Central memory CD8-positive, alpha-beta T cell (primary cell): Measurements from ENCODE around the gene SND1.

Source experiments
- ATAC-seq: fragments of 150-1000 bp; cut with Tn5 transposase; replicated peaks from 2 replicates; pipeline ENCODE4 v1.10.0; 2022; ENCODE audit warnings: mild to moderate bottlenecking, moderate FRiP score, moderate number of reproducible peaks; ENCODE audit not compliant: poor library complexity, severe bottlenecking; ENCODE audit errors: extremely low read depth
- DNase-seq, 2 donors: peaks; one replicate each; pipeline ENCODE4 v3.0.0; 2021; ENCODE audit warnings: low spot score in 2 of 2
- H3K27ac Mint-ChIP-seq: one replicate; pipeline ENCODE4 v1.8.0; 2022; ENCODE audit warnings: low read depth, mild to moderate bottlenecking, moderate library complexity, mixed read lengths
- H3K27me3 Mint-ChIP-seq: one replicate; pipeline ENCODE4 v1.8.0; 2022; ENCODE audit warnings: mixed read lengths
- H3K36me3 Mint-ChIP-seq: one replicate; pipeline ENCODE4 v1.8.0; 2022; ENCODE audit warnings: mild to moderate bottlenecking, moderate library complexity, mixed read lengths; ENCODE audit not compliant: insufficient read depth
- H3K4me1 Mint-ChIP-seq: one replicate; pipeline ENCODE4 v1.8.0; 2022; ENCODE audit warnings: mixed read lengths
- H3K4me3 Mint-ChIP-seq: one replicate; pipeline ENCODE4 v1.8.0; 2022; ENCODE audit warnings: mild to moderate bottlenecking, moderate library complexity, mixed read lengths
- H3K9me3 Mint-ChIP-seq: one replicate; pipeline ENCODE4 v1.8.0; 2022; ENCODE audit warnings: mixed read lengths

SND1 gene

GRCh38 chr7:127850195-127850594 lies 198.2 kb downstream of the SND1 start:
- H3K27me3 Mint-ChIP-seq: no peaks in the 10 kb centered on the region
- H3K4me3 Mint-ChIP-seq: no peak overlapping the region
- H3K9me3 Mint-ChIP-seq: no peaks in the 10 kb centered on the region
- no peak for ATAC-seq
- peaks cover 6% of the 10 kb centered on the region for H3K4me1 Mint-ChIP-seq
- H3K36me3 Mint-ChIP-seq: peaks cover 19% of the 10 kb centered on the region
- no peak for DNase-seq
- no peak overlapping the region for H3K27ac Mint-ChIP-seq

DNA sequence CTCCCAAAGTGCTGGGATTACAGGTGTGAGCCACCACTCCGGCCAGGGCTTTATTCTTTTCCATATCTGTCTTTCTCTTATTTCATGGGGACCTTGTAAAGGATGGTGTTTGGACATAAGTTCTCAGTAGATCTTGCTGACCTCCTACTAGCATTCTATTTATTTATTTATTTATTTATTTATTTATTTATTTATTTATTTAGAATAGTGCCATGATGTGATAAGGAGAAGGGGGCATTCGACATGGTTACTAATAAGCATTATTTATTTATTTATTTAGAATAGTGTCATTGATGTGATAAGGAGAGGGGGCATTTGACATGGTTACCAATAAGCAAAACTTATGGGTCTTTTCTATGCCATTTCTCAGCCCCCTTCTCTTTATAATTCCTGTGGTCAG lies 202.4 kb downstream of the SND1 start:
- no peak overlapping the region for H3K4me3 Mint-ChIP-seq
- peaks cover 22% of the 10 kb centered on the region for H3K36me3 Mint-ChIP-seq
- ATAC-seq (no peak), DNase-seq (no peak)
- H3K27ac Mint-ChIP-seq: no peak overlapping the region
- no peaks in the 10 kb centered on the region for H3K9me3 Mint-ChIP-seq
- peaks cover 38% of the 10 kb centered on the region for H3K4me1 Mint-ChIP-seq
- H3K27me3 Mint-ChIP-seq: peaks cover 13% of the 10 kb centered on the region

GRCh38 chr7:127857464-127857841 lies 205.5 kb downstream of the SND1 start:
- H3K27me3 Mint-ChIP-seq: peaks cover 20% of the 10 kb centered on the region
- H3K36me3 Mint-ChIP-seq: peaks cover 10% of the 10 kb centered on the region
- peaks cover 49% of the 10 kb centered on the region for H3K4me1 Mint-ChIP-seq
- no peak for DNase-seq
- no peak for ATAC-seq
- H3K27ac Mint-ChIP-seq: peak overlapping the region; percentile 62
- H3K9me3 Mint-ChIP-seq: no peaks in the 10 kb centered on the region
- H3K4me3 Mint-ChIP-seq: no peak overlapping the region

- Mint-ChIP-seq H3K4me3 (no peak overlapping the region), H3K4me1 (peaks cover 49% of the 10 kb centered on the region), H3K9me3 (no peaks in the 10 kb centered on the region), H3K36me3 (peaks cover 10% of the 10 kb centered on the region), H3K27me3 (peaks cover 20% of the 10 kb centered on the region), H3K27ac (peak overlapping the region; percentile 62)
- DNase-seq (no peak), ATAC-seq (no peak)
Observed at GRCh38 chr7:127858091-127858914, 206.3 kb downstream of the SND1 start.

DNA sequence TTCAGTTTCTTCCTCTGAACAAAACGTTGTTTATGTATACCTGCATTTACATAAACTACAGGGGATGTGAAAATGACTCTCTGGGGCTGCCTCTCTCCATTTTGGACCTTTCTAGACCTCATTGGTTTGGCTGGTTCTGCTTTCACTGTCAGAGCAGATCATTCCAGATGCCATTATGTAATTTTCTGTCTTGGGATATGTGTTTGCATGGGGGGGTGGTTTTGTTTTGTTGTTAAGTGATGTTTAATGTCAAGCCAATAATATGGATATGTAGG lies 206.9 kb downstream of the SND1 start:
- peaks cover 20% of the 10 kb centered on the region for H3K27me3 Mint-ChIP-seq
- H3K4me3 Mint-ChIP-seq: no peak overlapping the region
- ATAC-seq: no peak
- no peaks in the 10 kb centered on the region for H3K9me3 Mint-ChIP-seq
- peaks cover 47% of the 10 kb centered on the region for H3K4me1 Mint-ChIP-seq
- no peak for DNase-seq
- H3K27ac Mint-ChIP-seq: no peak overlapping the region
- peaks cover 10% of the 10 kb centered on the region for H3K36me3 Mint-ChIP-seq

DNA sequence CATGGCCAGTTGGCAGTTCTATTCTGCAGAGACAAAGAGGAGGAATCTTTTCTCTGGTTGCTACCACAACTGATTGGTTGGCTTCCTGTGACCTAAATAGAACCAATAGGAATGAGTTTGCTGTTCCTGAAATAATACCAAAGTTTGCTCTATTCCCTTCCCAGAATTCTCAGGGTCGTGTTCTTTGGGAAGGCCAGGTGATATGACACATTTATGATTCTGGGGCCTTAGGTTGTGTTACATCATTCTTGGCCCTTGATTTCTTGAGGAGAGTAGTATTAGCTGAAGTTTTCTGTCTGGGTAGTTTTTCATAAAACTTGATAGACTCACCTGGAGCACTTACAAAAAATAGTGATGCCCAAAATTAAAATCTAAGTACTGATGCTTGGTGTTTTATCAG lies 207.3 kb downstream of the SND1 start:
- Mint-ChIP-seq H3K4me1 (peaks cover 47% of the 10 kb centered on the region), H3K9me3 (no peaks in the 10 kb centered on the region), H3K36me3 (peaks cover 9% of the 10 kb centered on the region), H3K4me3 (no peak overlapping the region), H3K27ac (no peak overlapping the region), H3K27me3 (peaks cover 20% of the 10 kb centered on the region)
- no peak for DNase-seq
- ATAC-seq: no peak

GRCh38 chr7:127862525-127862924 lies 210.5 kb downstream of the SND1 start:
- H3K4me1 Mint-ChIP-seq: peaks cover 58% of the 10 kb centered on the region
- H3K36me3 Mint-ChIP-seq: peaks cover 8% of the 10 kb centered on the region
- H3K4me3 Mint-ChIP-seq: no peak overlapping the region
- H3K27me3 Mint-ChIP-seq: peaks cover 10% of the 10 kb centered on the region
- no peak for ATAC-seq
- H3K27ac Mint-ChIP-seq: no peak overlapping the region
- no peak for DNase-seq
- H3K9me3 Mint-ChIP-seq: no peaks in the 10 kb centered on the region

- Mint-ChIP-seq H3K4me1 (peaks cover 61% of the 10 kb centered on the region), H3K36me3 (peaks cover 5% of the 10 kb centered on the region), H3K27ac (no peak overlapping the region), H3K4me3 (no peak overlapping the region), H3K27me3 (peaks cover 10% of the 10 kb centered on the region), H3K9me3 (no peaks in the 10 kb centered on the region)
- DNase-seq (no peak), ATAC-seq (no peak)
Observed at GRCh38 chr7:127863082-127863481, 211.1 kb downstream of the SND1 start.

DNA sequence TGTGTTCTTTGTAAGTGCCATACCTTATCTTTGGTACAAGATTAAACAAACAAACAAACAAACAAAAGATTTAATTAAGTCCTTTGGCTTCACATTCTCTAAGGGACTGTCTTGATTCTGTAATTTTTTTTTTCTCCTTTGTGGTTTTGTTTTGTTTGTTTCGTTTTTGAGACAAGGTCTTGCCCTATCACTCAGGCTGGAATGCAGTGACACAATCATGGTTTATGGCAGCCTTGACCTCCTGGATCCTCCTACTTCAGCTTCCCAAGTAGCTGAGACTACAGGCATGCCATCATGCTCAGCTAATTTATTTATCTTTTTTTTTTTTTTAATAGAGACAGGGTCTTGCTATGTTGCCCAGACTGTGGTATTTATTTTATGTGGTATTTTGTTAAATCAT lies 213.5 kb downstream of the SND1 start:
- no peaks in the 10 kb centered on the region for H3K27me3 Mint-ChIP-seq
- peaks cover 2% of the 10 kb centered on the region for H3K36me3 Mint-ChIP-seq
- no peak for DNase-seq
- peaks cover 37% of the 10 kb centered on the region for H3K4me1 Mint-ChIP-seq
- no peak overlapping the region for H3K4me3 Mint-ChIP-seq
- ATAC-seq: no peak
- no peaks in the 10 kb centered on the region for H3K9me3 Mint-ChIP-seq
- H3K27ac Mint-ChIP-seq: no peak overlapping the region

GRCh38 chr7:127870231-127870907 lies 218.4 kb downstream of the SND1 start:
- peaks cover 29% of the 10 kb centered on the region for H3K4me1 Mint-ChIP-seq
- no peak overlapping the region for H3K27ac Mint-ChIP-seq
- no peaks in the 10 kb centered on the region for H3K9me3 Mint-ChIP-seq
- H3K4me3 Mint-ChIP-seq: no peak overlapping the region
- H3K36me3 Mint-ChIP-seq: peaks cover 4% of the 10 kb centered on the region
- ATAC-seq (no peak), DNase-seq (no peak)
- no peaks in the 10 kb centered on the region for H3K27me3 Mint-ChIP-seq

- Mint-ChIP-seq H3K4me3 (no peak overlapping the region), H3K9me3 (no peaks in the 10 kb centered on the region), H3K27ac (no peak overlapping the region), H3K27me3 (no peaks in the 10 kb centered on the region), H3K4me1 (peaks cover 23% of the 10 kb centered on the region), H3K36me3 (peaks cover 4% of the 10 kb centered on the region)
- ATAC-seq (no peak), DNase-seq (no peak)
Observed at GRCh38 chr7:127871226-127871625, 219.2 kb downstream of the SND1 start.

DNA sequence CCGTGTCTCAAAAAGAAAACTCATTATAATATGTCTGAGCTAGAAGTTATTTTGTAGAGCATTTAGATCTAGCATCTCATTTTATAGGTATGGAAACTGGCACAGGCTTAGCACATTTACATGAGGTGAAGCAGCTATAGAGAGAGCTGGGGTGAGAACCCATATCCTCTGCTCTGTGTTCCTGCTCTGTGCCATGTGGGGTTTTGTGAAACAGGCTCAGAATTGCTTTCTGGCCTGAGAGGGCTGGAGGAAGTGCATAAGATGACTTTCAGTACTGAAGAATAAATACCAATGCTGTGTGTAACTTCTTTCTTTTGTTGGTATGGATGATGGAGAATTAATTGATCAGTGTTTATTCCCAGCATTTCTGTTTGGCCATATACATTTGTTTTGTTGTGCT lies 220.1 kb downstream of the SND1 start:
- Mint-ChIP-seq H3K4me3 (no peak overlapping the region), H3K4me1 (peaks cover 16% of the 10 kb centered on the region), H3K9me3 (no peaks in the 10 kb centered on the region), H3K27me3 (no peaks in the 10 kb centered on the region), H3K36me3 (peaks cover 2% of the 10 kb centered on the region), H3K27ac (no peak overlapping the region)
- DNase-seq: no peak
- no peak for ATAC-seq

DNA sequence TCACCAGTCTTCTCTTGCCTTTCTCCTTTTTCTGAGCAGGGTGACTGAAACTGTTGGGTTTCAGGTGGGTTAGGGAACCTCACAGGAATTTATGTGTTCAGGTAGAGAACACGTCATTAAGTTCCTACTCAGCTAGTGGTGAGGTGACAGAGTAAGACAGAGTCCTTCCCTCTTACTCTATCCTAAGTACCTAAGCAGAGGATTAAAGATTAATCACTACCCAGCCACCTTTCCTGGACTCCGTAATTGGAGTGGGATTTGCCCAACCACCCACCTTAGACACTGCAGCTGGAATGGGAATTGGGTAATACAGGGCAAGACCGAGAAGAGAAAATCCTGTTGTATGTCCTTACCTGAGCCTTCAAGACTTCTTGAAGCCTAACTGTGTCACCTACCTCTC lies 221.2 kb downstream of the SND1 start:
- peaks cover 2% of the 10 kb centered on the region for H3K36me3 Mint-ChIP-seq
- ATAC-seq: no peak
- no peaks in the 10 kb centered on the region for H3K9me3 Mint-ChIP-seq
- peaks cover 6% of the 10 kb centered on the region for H3K4me1 Mint-ChIP-seq
- H3K27me3 Mint-ChIP-seq: no peaks in the 10 kb centered on the region
- H3K27ac Mint-ChIP-seq: no peak overlapping the region
- no peak overlapping the region for H3K4me3 Mint-ChIP-seq
- no peak for DNase-seq
